GM23338 (cell line): ENCODE data around the gene INPP4B. TPM values are rescaled to one million over a fixed set of nuclear protein-coding genes. Genes with fewer than 3 reads are reported as not detected.

Source experiments
- ATAC-seq: fragments of 200-7000 bp; cut with Tn5 transposase; 3 replicates; pipeline ENCODE4 v1.9.1; 2020
- DNase-seq: peaks from one replicate; pipeline ENCODE4 v3.0.0-alpha.2; 2015; ENCODE audit warnings: low spot score
- H2AFZ ChIP-seq: fragments of 200-600 bp; sonication (generic); 2 replicates; pipeline ENCODE4 v1.8.0; 2016; ENCODE audit warnings: antibody characterized with exemption, mild to moderate bottlenecking, moderate library complexity
- H3F3A ChIP-seq: fragments of 200-600 bp; sonication (generic); replicated peaks from 2 replicates; pipeline ENCODE4 v1.8.0; 2017; ENCODE audit warnings: antibody characterized with exemption, mixed run types, low read depth
- H3K27ac ChIP-seq: fragments of 200-600 bp; sonication (generic); 2 replicates; pipeline ENCODE4 v1.6.1; 2016; ENCODE audit warnings: low read depth
- H3K27me3 ChIP-seq: fragments of 200-600 bp; sonication (generic); 2 replicates; pipeline ENCODE4 v1.8.0; 2016; ENCODE audit warnings: mild to moderate bottlenecking, mixed run types, moderate library complexity; ENCODE audit not compliant: insufficient read depth
- H3K36me3 ChIP-seq: fragments of 200-600 bp; sonication (generic); 2 replicates; pipeline ENCODE4 v1.8.0; 2016; ENCODE audit warnings: mild to moderate bottlenecking; ENCODE audit not compliant: insufficient read depth
- H3K4me1 ChIP-seq: fragments of 200-600 bp; sonication (generic); 2 replicates; pipeline ENCODE4 v1.8.0; 2016; ENCODE audit warnings: mild to moderate bottlenecking, moderate library complexity; ENCODE audit not compliant: insufficient read depth
- H3K4me2 ChIP-seq: fragments of 200-600 bp; sonication (generic); 2 replicates; pipeline ENCODE4 v1.7.1; 2017; ENCODE audit warnings: mixed run types
- H3K4me3 ChIP-seq: fragments of 200-600 bp; sonication (generic); 2 replicates; pipeline ENCODE4 v1.6.1; 2016; ENCODE audit warnings: mixed run types
- H3K79me2 ChIP-seq: fragments of 200-600 bp; sonication (generic); replicated peaks from 2 replicates; pipeline ENCODE4 v1.8.0; 2017; ENCODE audit warnings: mild to moderate bottlenecking; ENCODE audit not compliant: insufficient read depth
- H3K9me2 ChIP-seq: fragments of 200-600 bp; sonication (generic); 2 replicates; pipeline ENCODE4 v1.8.0; 2017; ENCODE audit not compliant: insufficient read depth
- H4K20me1 ChIP-seq: fragments of 200-600 bp; sonication (generic); replicated peaks from 2 replicates; pipeline ENCODE4 v1.8.0; 2017; ENCODE audit warnings: mild to moderate bottlenecking; ENCODE audit not compliant: insufficient read depth
- H3K27ac Mint-ChIP-seq: 2 replicates; pipeline ENCODE4 v1.8.0; 2020; ENCODE audit warnings: inconsistent platforms, mild to moderate bottlenecking, moderate library complexity, mixed read lengths
- H3K27me3 Mint-ChIP-seq: 3 replicates; pipeline ENCODE4 v1.8.0; 2022; ENCODE audit warnings: low read depth, mild to moderate bottlenecking, moderate library complexity, mixed read lengths, inconsistent platforms; ENCODE audit not compliant: insufficient read depth, poor library complexity
- H3K36me3 Mint-ChIP-seq: 3 replicates; pipeline ENCODE4 v1.8.0; 2021; ENCODE audit warnings: low read depth, mild to moderate bottlenecking, inconsistent platforms, moderate library complexity, mixed read lengths
- H3K4me1 Mint-ChIP-seq: 3 replicates; pipeline ENCODE4 v1.8.0; 2020; ENCODE audit warnings: mild to moderate bottlenecking, inconsistent platforms, mixed read lengths
- H3K4me3 Mint-ChIP-seq: 3 replicates; pipeline ENCODE4 v1.8.0; 2021; ENCODE audit warnings: moderate library complexity, mild to moderate bottlenecking, inconsistent platforms, mixed read lengths
- H3K9me3 Mint-ChIP-seq: 3 replicates; pipeline ENCODE4 v1.8.0; 2020; ENCODE audit warnings: moderate library complexity, mild to moderate bottlenecking, inconsistent platforms, mixed read lengths
- CREB1 ChIP-seq: fragments of 250-450 bp; sonication (Bioruptor Pico); IDR thresholded peaks from 2 replicates; pipeline ENCODE4 v1.5.0; 2020; ENCODE audit warnings: low read depth, mild to moderate bottlenecking, moderate library complexity
- ETS1 ChIP-seq: IDR thresholded peaks from 2 replicates; pipeline ENCODE4 v1.6.1; 2016; ENCODE audit warnings: antibody characterized with exemption
- EZH2 ChIP-seq: fragments of 200-600 bp; sonication (generic); IDR thresholded peaks from one replicate; pipeline ENCODE4 v1.8.0; 2017; ENCODE audit warnings: antibody characterized with exemption, mild to moderate bottlenecking, low read depth; ENCODE audit not compliant: unreplicated experiment
- EZH2phosphoT487 ChIP-seq: fragments of 200-600 bp; sonication (generic); IDR thresholded peaks from one replicate; pipeline ENCODE4 v1.8.1; 2018; ENCODE audit warnings: antibody characterized with exemption; ENCODE audit not compliant: unreplicated experiment
- POLR2AphosphoS5 ChIP-seq: IDR thresholded peaks from 2 replicates; pipeline ENCODE4 v1.6.1; 2016; ENCODE audit warnings: antibody characterized with exemption, low read depth
- REST ChIP-seq: IDR thresholded peaks from one replicate; pipeline ENCODE4 v1.6.1; 2018; ENCODE audit warnings: antibody characterized with exemption; ENCODE audit not compliant: unreplicated experiment
- STAT1 ChIP-seq: IDR thresholded peaks from one replicate; pipeline ENCODE4 v1.6.1; 2016; ENCODE audit warnings: antibody characterized with exemption; ENCODE audit not compliant: unreplicated experiment
- ZNF114 ChIP-seq: fragments of 250-450 bp; sonication (Bioruptor Pico); IDR thresholded peaks from 2 replicates; pipeline ENCODE4 v1.5.0; 2020; ENCODE audit warnings: mild to moderate bottlenecking, moderate library complexity
- ZNF331 ChIP-seq: fragments of 250-450 bp; sonication (Bioruptor Pico); IDR thresholded peaks from 2 replicates; pipeline ENCODE4 v1.5.0; 2020; ENCODE audit warnings: low read depth, mild to moderate bottlenecking, moderate library complexity
- ZNF462 ChIP-seq: fragments of 250-450 bp; sonication (Bioruptor Pico); IDR thresholded peaks from 2 replicates; pipeline ENCODE4 v1.5.0; 2020; ENCODE audit warnings: mild to moderate bottlenecking, moderate library complexity
- polyA plus RNA-seq: library from polyadenylated mRNA; unstranded; fragments of >200 nt; fragmentation: Nextera tagmentation; extraction: Ambion mirVana; gene quantifications from 2 replicates; pipeline ENCODE4 v1.2.1, GENCODE V29; 2016
- total RNA-seq: library from RNA; depleted of rRNA; stranded (reverse); fragments of >200 nt; shearing (Covaris generic); gene quantifications from 2 replicates; pipeline ENCODE4 v1.2.3, GENCODE V29; 2014

Gene INPP4B
- total and polyA plus RNA-seq, 2 experiments from 2014 or later = 0.11 to 0.14 TPM

GRCh38 chr4:142316913-142317312 is 529.2 kb downstream of the INPP4B start:
- no peak overlapping the region for H3K27ac ChIP-seq
- no peaks in the 10 kb centered on the region for H3K27me3 ChIP-seq
- TF ChIP-seq REST = no peak
- no peak for TF ChIP-seq EZH2
- no peak for TF ChIP-seq ETS1
- no peak for TF ChIP-seq CREB1 (CRISPR knock-in tag)
- no peak for TF ChIP-seq STAT1
- TF ChIP-seq POLR2AphosphoS5 = no peak
- TF ChIP-seq ZNF114 (CRISPR knock-in tag) = no peak
- TF ChIP-seq ZNF331 (CRISPR knock-in tag) = no peak
- no peak for TF ChIP-seq ZNF462 (CRISPR knock-in tag)
- no peak for TF ChIP-seq EZH2phosphoT487
- ATAC-seq (no peak), DNase-seq (no peak)
- no peaks in the 10 kb centered on the region for H3F3A ChIP-seq
- no peak overlapping the region for H2AFZ ChIP-seq
- H3K4me3 Mint-ChIP-seq = no peak overlapping the region
- no peak overlapping the region for H3K27ac Mint-ChIP-seq
- no peak overlapping the region for H3K4me2 ChIP-seq
- peaks cover 8% of the 10 kb centered on the region for H3K9me2 ChIP-seq
- no peaks in the 10 kb centered on the region for H3K4me1 ChIP-seq
- no peaks in the 10 kb centered on the region for H3K36me3 ChIP-seq
- H3K79me2 ChIP-seq = no peaks in the 10 kb centered on the region
- no peaks in the 10 kb centered on the region for H3K4me1 Mint-ChIP-seq
- no peak overlapping the region for H3K4me3 ChIP-seq
- no peaks in the 10 kb centered on the region for H3K9me3 Mint-ChIP-seq
- no peaks in the 10 kb centered on the region for H3K36me3 Mint-ChIP-seq
- H4K20me1 ChIP-seq = no peaks in the 10 kb centered on the region
- H3K27me3 Mint-ChIP-seq = no peaks in the 10 kb centered on the region
